NCI-H510A treated with DMSO at 0.1 percent for 48 hours (cell line): ENCODE results near the gene PHF23.

ENCODE experiments used
- DNase-seq: peaks from one replicate; lab custom pipeline; 2025; lab: John Stamatoyannopoulos, UW

The PHF23 gene

GRCh38 chr17:7219812-7220592 lies 19.3 kb downstream of the PHF23 start, which contains the start of the genes ACADVL and DLG4:
Gene ACADVL, plus strand, starts transcription at chr17:7219938. Its CDS starts 47 bp downstream, at chr17:7219985.
Gene DLG4, minus strand, starts transcription at chr17:7219836.
- peak; percentile 52 for DNase-seq

- DNase-seq = no peak
These were observed 19.9 kb downstream of the PHF23 start for GRCh38 chr17:7219229-7219811.

GRCh38 chr17:7218758-7219157 lies 20.5 kb downstream of the PHF23 start:
- DNase-seq = no peak

GRCh38 chr17:7218166-7218565 lies 21.1 kb downstream of the PHF23 start:
- no peak for DNase-seq

- peak; percentile 56 for DNase-seq
These were observed 21.9 kb downstream of the PHF23 start for GRCh38 chr17:7217113-7217987.

GRCh38 chr17:7216242-7217112 lies 22.8 kb downstream of the PHF23 start:
- DNase-seq = no peak

- no peak for DNase-seq
These were observed 23.5 kb downstream of the PHF23 start for GRCh38 chr17:7215652-7216180.

- no peak for DNase-seq
These were observed 24.1 kb downstream of the PHF23 start for GRCh38 chr17:7215136-7215638.

GRCh38 chr17:7214300-7215135 lies 24.7 kb downstream of the PHF23 start:
- DNase-seq = peak; percentile 97

GRCh38 chr17:7213895-7214299 lies 25.4 kb downstream of the PHF23 start:
- DNase-seq = peak; percentile 90

- DNase-seq = no peak
These were observed 27.6 kb downstream of the PHF23 start for GRCh38 chr17:7211491-7212273.

- no peak for DNase-seq
These were observed 30.4 kb downstream of the PHF23 start for GRCh38 chr17:7208754-7209460.

- no peak for DNase-seq
These were observed 31.2 kb downstream of the PHF23 start for GRCh38 chr17:7208027-7208571.

GRCh38 chr17:7207120-7208001 lies 31.9 kb downstream of the PHF23 start:
- no peak for DNase-seq

GRCh38 chr17:7205561-7205960 lies 33.7 kb downstream of the PHF23 start:
- DNase-seq = no peak

- peak; percentile 68 for DNase-seq
These were observed 34.3 kb downstream of the PHF23 start for GRCh38 chr17:7204828-7205461.

- no peak for DNase-seq
These were observed 34.9 kb downstream of the PHF23 start for GRCh38 chr17:7204336-7204735.
